KG1 (cell line): ENCODE data around the gene RPS15.
A peak's percentile ranks its signal among the peaks of the same experiment; 100 is the strongest.

Experiments
- DNase-seq: peaks from one replicate; lab custom pipeline; 2025; lab: John Stamatoyannopoulos, UW

The RPS15 gene

GRCh38 chr19:1438035-1438932 is at the start of gene RPS15:
Gene RPS15, plus strand, starts transcription at chr19:1438396. Its CDS starts 30 bp downstream, at chr19:1438426.
- DNase-seq = peak; percentile 48

- DNase-seq = no peak
Observed at GRCh38 chr19:1388637-1389026, 49.6 kb upstream of the RPS15 start.

GRCh38 chr19:1389033-1389940 is 48.9 kb upstream of the RPS15 start:
- DNase-seq = no peak

- no peak for DNase-seq
Observed at GRCh38 chr19:1390890-1391423, 47.2 kb upstream of the RPS15 start.

- no peak for DNase-seq
Observed at GRCh38 chr19:1392407-1392806, 45.8 kb upstream of the RPS15 start.

- DNase-seq = no peak
Observed at GRCh38 chr19:1392939-1393530, 45.2 kb upstream of the RPS15 start.

- no peak for DNase-seq
Observed at GRCh38 chr19:1393841-1394240, 44.4 kb upstream of the RPS15 start.

- DNase-seq = no peak
Observed at GRCh38 chr19:1394252-1395193, 43.7 kb upstream of the RPS15 start.

- DNase-seq = no peak
Observed at GRCh38 chr19:1395194-1396018, 42.8 kb upstream of the RPS15 start.

- no peak for DNase-seq
Observed at GRCh38 chr19:1396019-1396767, 42.0 kb upstream of the RPS15 start.

- DNase-seq = no peak
Observed at GRCh38 chr19:1396768-1397679, 41.2 kb upstream of the RPS15 start.

GRCh38 chr19:1397838-1398237 is 40.4 kb upstream of the RPS15 start:
- no peak for DNase-seq

GRCh38 chr19:1399079-1399478 is 39.1 kb upstream of the RPS15 start:
- no peak for DNase-seq

GRCh38 chr19:1399745-1400144 is 38.5 kb upstream of the RPS15 start:
- no peak for DNase-seq

- DNase-seq = no peak
Observed at GRCh38 chr19:1400281-1401137, 37.7 kb upstream of the RPS15 start.

- DNase-seq = peak; percentile 43
Observed at GRCh38 chr19:1401138-1401888, 36.9 kb upstream of the RPS15 start, which contains the start of gene GAMT. Gene GAMT, minus strand, starts transcription at chr19:1401542. Its CDS starts 66 bp downstream, at chr19:1401476.

- DNase-seq = no peak
Observed at GRCh38 chr19:1401889-1402217, 36.3 kb upstream of the RPS15 start.
